ENCODE measurements around the gene AKR1C8.

DNA sequence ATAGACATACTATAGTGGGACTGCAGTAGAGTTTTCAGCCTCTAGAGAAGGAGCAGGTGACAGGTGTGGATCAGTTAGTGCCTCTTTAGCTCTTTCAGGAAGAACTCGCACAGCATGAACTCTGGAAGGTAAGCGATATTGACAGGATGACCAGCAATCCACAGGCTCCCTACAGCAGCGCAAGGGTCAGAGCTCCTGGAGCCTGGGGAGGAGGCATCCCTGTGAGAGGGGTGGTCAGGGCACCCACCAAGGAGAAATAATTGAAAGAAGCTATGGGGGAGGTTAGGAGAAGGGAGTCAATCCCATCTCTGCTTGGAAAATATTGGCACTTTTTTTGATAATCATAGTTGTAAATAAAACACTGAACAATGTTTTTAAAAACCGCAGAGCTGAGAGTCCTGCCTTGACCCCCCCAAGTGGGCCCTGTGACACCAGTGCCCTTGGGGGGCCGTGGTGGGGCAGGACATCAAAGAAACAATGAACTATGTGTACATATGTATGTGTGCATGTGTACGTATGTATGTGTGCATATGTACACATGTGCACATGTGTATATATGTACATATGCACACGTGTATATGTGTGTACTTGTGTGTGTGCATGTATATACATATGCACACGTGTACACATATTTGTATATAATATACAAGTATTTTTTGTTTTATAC is 77.0 kb downstream of the AKR1C8 start:
- TF ChIP-seq EZH2 (IDR thresholded peaks at IDR 0.05; ENCODE audit: low read length, missing control alignments) (no peak), CTCF (conservative IDR thresholded peaks at IDR 0.05 in 1 of 2, IDR thresholded peaks at IDR 0.05 in 1 of 2; ENCODE audit: low read depth in 1 of 2, low read length in 2 of 2) (no peak)

Measured in fibroblast of lung (primary cell).